VCaP (cell line): ENCODE measurements around the gene WDPCP.
"Not testable (repeated sequence)": the region's sequence is repeated elsewhere in the genome, so short reads cannot be mapped to it uniquely, and the experiment has no call there.

Experiments used
- H3K27ac ChIP-seq: fragments of 450-650 bp; 2 replicates; pipeline ENCODE4 v1.5.1; 2017
- TF ChIP-seq, protein P1 (sequence below): fragments of 450-650 bp; conservative IDR thresholded peaks from 2 replicates; pipeline ENCODE4 v1.5.1; 2017; ENCODE audit warnings: mild to moderate bottlenecking, moderate library complexity

Gene WDPCP

DNA sequence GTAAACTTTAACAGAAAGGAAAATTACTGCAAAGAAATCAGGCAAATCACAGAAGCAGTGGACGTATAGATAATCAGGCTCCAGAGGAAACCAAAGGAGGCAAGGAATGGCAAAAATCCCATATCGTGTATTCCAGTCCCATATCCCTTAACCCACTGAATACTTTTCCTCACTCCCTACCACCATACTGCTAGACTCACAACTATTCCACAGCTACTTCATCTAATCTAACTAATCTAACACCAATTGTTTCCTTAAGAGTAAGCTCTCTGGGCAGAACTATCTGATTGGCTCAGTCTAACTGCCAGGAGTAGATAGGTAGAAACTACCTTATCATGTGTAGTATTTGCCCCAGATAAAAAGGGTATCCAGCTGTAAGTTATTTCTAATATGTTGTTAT, 16.3 kb downstream of the WDPCP start:
- TF ChIP-seq, protein P1, sequence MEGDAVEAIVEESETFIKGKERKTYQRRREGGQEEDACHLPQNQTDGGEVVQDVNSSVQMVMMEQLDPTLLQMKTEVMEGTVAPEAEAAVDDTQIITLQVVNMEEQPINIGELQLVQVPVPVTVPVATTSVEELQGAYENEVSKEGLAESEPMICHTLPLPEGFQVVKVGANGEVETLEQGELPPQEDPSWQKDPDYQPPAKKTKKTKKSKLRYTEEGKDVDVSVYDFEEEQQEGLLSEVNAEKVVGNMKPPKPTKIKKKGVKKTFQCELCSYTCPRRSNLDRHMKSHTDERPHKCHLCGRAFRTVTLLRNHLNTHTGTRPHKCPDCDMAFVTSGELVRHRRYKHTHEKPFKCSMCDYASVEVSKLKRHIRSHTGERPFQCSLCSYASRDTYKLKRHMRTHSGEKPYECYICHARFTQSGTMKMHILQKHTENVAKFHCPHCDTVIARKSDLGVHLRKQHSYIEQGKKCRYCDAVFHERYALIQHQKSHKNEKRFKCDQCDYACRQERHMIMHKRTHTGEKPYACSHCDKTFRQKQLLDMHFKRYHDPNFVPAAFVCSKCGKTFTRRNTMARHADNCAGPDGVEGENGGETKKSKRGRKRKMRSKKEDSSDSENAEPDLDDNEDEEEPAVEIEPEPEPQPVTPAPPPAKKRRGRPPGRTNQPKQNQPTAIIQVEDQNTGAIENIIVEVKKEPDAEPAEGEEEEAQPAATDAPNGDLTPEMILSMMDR = no peak
- H3K27ac ChIP-seq = no peak overlapping the region

DNA sequence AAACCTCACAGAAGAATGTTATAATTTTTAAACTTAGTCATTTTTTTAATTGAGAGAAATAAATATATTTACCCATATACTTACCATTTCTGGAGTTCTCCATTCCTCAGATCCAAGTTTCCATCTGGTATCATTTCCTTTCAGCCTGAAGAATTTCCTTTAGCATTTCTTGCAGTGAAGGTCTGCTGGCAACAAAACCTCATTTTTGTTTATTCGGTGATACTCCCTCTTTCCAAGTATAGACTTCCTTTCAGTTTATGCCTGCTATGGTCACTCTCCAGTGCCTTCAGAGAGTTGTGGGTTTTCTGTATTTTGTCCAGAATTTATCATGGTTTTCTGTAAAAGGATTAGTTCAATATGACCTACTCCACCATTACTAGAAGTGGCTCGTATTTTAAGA, 17.0 kb downstream of the WDPCP start:
- no peak overlapping the region for H3K27ac ChIP-seq
- TF ChIP-seq, protein P1 = no peak

DNA sequence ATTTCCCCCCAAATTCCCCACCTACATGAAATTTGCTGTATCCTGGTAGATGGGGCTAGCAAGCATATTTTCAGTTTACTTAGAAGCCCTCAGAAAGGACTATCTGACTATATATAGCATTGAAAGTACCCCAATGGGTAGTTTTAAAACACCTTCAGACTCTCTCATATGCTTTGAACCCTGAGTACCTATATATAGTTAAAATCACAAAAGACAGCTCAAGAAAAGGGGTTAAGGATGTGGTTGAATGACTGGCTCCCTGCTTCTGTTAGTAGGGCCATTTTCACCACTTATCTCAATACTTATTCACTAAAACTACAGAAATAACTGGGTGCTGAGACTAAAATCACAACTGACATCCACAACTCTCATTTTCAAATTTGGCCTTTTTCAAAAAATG, 18.5 kb downstream of the WDPCP start:
- no peak overlapping the region for H3K27ac ChIP-seq
- TF ChIP-seq, protein P1 = no peak

DNA sequence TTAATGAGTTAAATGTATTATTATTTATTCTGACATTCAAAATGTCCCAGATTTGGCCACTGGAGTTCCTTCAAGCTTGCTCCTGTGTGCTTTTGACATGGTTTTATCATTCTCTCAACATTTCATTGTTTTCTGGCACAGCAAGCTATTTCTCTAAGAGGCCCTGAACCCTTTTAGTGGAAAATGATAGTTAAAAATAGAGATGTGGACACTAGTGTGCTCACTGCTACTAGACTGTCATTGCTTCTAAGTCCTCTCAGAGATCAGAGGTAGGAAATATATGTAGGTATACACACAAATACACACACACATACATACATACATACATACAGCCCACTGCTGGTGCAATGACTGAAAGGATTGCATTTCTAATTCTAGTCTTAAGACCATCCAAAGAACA, 25.5 kb downstream of the WDPCP start:
- TF ChIP-seq, protein P1 = no peak

DNA sequence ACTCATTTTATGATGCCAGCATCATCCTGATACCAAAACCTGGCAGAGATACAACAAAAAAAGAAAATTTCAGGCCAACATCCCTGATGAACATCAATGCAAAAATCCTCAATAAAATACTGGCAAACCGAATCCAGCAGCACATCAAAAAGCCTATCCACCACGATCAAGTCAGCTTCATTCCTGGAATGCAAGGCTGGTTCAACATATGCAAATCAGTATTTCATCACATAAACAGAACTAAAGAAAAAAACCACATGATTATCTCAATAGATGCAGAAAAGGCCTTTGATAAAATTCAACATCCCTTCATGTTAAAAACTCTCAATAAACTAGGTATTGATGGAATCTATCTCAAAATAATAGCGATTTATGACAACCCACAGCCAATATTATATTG, 29.4 kb downstream of the WDPCP start:
- H3K27ac ChIP-seq = not testable (repeated sequence)

More for the DNA sequence above, 25.5 kb downstream of the WDPCP start:
- H3K27ac ChIP-seq = no peak overlapping the region

DNA sequence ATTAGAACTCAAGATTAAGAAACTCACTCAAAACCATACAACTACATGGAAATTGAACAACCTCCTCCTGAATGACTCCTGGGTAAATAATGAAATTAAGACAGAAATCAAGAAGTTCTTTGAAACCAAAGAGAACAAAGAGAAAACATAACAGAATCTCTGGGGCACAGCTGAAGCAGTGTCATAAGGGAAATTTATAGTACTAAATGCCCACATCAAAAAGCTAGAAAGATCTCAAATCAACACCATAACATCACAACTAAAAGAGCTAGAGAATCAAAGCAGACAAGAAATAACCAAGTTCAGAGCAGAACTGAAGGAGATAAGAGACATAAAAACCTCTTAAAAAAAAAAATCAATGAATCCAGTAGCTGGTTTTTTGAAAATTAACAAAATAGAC, 30.5 kb downstream of the WDPCP start:
- not testable (repeated sequence) for H3K27ac ChIP-seq

DNA sequence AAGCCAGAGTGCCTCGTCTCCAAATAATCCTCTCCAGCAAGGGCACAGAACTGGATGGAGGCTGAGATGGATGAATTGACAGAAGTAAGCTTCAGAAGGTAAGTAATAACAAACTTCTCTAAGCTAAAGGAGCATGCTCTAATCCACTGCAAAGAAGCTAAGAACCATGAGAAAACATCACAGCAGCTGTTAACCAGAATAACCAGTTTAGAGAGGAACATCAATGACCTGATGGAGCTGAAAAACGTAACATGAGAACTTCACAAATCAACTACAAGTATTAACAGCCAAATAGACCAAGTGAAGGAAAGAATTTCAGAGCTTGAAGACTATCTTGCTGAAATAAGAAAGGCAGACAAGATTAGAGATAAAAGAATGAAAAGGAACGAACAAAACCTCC, 32.3 kb downstream of the WDPCP start:
- TF ChIP-seq, protein P1 = no peak

DNA sequence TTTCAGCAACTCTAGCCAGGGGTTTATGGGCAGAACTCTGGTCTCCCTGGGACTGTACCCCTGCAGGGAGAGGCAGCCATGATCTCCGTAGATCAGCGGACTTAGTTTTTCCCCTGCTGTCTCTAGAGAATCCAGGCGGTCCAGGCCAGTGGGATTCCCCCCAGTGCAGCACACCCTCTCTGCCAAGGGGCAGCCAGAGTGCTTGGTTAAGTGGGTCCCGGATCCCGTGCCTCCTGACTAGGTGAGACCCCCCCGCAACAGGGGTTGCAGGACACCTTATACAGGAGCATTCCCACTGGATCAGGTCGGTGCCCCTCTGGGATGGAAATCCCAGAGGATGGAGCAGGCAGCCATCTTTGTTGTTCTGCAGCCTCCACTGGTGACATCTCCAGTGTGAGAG, 33.0 kb downstream of the WDPCP start:
- H3K27ac ChIP-seq = no peak overlapping the region
- TF ChIP-seq, protein P1 = no peak

More for the DNA sequence above, 32.3 kb downstream of the WDPCP start:
- no peak overlapping the region for H3K27ac ChIP-seq

DNA sequence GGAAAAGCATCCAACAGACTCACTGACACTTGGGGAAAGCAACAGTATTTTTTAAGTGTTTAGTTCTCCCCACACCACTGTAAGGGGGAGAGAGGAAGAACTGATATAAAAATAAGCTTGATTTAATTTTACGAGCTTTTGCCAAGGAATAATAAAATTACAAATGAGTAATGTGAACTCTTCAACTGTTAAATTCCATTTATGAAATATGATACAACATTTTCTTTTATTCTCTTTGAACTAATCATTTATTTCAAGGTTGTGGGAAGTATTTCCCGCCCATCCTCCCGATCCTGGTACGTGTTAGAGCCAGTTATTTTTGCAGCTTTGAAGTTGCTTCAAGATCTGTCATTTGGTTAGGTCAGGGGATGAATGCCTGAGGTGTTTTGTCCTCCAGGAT, 35.2 kb downstream of the WDPCP start:
- no peak overlapping the region for H3K27ac ChIP-seq
- TF ChIP-seq, protein P1 = no peak
